Measurements from ENCODE around the gene TRIM8.
A peak's percentile ranks its signal among the peaks of the same experiment; 100 is the strongest.

The TRIM8 gene, protein sequence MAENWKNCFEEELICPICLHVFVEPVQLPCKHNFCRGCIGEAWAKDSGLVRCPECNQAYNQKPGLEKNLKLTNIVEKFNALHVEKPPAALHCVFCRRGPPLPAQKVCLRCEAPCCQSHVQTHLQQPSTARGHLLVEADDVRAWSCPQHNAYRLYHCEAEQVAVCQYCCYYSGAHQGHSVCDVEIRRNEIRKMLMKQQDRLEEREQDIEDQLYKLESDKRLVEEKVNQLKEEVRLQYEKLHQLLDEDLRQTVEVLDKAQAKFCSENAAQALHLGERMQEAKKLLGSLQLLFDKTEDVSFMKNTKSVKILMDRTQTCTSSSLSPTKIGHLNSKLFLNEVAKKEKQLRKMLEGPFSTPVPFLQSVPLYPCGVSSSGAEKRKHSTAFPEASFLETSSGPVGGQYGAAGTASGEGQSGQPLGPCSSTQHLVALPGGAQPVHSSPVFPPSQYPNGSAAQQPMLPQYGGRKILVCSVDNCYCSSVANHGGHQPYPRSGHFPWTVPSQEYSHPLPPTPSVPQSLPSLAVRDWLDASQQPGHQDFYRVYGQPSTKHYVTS

GRCh38 chr10:102644066-102644645 lies at the start of gene TRIM8:
TRIM8 (plus strand) TSS chr10:102644479; CDS start chr10:102644618, 139 bp downstream.
- no peak for DNase-seq

DNA sequence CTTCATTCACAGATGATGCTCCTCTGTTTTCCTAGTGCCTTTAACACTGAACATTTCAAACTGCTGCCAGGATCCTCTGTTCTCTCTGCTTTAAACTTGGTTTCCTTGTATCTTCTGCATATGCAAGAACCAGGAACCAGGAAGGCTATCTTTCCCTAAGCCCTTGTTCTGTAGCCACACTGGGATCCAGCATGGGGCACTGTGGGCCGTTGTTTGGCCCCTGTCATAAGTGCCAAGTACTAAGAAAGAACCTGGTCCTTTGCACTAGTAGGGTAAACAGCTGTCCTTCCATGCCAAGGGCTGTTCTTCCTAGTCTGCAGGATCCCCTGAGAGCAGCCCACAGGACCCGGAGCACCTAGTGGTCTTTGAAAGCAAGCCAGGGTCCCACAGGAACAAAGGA lies 49.0 kb upstream of the TRIM8 start:
- no peak for DNase-seq

DNA sequence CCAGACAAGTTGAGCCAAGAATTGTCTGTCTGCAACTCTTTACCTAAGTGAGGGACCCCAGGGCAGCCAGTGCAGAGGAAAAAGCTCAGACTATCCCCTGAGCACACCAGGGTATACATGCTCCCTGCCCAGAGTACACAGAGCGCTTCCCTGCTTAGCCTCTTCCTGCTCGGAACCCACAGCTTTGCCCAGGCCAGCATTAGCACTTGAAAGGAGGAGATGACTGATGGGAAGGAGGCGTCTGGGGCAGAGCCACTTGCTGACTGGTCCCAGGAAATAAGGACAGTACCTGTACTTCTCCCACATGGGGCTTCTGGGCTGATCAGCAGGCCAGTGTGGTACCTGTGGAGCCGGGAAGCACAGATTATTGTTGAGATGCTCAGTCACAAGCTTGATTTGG lies 48.4 kb upstream of the TRIM8 start:
- DNase-seq = no peak

DNA sequence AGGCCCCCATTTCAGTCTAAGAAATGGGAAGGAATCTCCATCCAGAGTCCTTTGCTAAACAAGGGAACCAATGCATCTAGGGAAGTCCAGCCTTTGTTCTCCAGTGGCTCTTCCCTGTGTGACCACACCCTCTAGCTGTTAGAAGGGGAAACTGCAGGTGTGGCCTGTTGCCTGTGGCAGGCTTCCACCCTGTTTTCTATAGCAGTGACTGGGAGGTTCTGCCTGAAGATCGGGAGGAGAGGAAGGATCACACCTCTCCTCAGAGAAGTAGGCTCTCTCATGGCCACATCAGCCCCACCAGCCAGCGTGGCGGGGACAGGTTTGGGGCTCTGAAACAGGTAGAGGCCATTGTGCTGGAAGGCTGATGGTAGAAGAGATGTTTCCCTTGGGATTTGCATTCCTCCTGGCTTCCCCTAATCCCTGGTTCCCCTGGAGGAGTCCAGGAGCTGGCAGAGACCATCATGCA lies 47.7 kb upstream of the TRIM8 start:
- DNase-seq = peak; percentile 19

DNA sequence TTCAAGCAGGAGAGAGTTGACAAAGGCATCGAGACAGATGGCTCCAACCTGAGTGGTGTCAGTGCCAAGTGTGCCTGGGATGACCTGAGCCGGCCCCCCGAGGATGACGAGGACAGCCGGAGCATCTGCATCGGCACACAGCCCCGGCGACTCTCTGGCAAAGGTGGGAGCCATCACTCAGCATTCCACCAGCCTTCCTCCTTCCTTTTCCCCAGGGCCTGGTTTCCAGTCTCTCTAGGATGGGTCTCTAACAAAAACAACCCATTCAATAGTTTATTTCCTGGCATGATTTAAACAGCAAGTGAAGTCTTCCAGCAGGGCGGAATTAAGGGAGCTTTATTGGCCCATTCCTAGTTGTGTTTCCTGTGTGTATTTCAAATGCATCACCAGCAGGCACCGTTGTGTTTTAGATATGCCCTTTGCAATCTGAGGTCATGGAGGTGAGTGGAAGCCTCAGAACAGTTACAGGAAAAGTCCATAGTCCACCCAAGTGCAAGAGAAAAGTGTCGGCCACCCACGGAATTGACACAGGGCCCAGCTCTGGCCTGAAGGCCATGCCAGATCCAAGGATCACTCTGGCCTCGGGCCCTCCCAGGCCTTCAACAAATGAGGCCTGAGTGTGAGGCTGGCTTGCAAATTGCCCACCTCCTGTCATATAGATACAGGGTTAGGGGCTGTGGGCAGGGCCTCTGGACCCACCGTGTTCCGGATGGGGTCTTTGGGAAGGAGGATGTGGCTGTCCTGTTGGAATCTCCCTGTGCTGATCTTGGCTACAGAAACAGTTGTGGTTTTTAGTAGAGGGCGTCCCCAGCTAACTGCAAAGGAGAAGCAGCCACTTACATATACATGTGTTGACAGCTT lies 46.9 kb upstream of the TRIM8 start:
- no peak for DNase-seq

- no peak for DNase-seq
These were observed 46.0 kb upstream of the TRIM8 start for GRCh38 chr10:102598243-102598642.

- DNase-seq = no peak
These were observed 44.5 kb upstream of the TRIM8 start for GRCh38 chr10:102599565-102600327.

- DNase-seq = no peak
These were observed 43.5 kb upstream of the TRIM8 start for GRCh38 chr10:102600816-102601215.

GRCh38 chr10:102601639-102602038 lies 42.6 kb upstream of the TRIM8 start:
- no peak for DNase-seq

DNA sequence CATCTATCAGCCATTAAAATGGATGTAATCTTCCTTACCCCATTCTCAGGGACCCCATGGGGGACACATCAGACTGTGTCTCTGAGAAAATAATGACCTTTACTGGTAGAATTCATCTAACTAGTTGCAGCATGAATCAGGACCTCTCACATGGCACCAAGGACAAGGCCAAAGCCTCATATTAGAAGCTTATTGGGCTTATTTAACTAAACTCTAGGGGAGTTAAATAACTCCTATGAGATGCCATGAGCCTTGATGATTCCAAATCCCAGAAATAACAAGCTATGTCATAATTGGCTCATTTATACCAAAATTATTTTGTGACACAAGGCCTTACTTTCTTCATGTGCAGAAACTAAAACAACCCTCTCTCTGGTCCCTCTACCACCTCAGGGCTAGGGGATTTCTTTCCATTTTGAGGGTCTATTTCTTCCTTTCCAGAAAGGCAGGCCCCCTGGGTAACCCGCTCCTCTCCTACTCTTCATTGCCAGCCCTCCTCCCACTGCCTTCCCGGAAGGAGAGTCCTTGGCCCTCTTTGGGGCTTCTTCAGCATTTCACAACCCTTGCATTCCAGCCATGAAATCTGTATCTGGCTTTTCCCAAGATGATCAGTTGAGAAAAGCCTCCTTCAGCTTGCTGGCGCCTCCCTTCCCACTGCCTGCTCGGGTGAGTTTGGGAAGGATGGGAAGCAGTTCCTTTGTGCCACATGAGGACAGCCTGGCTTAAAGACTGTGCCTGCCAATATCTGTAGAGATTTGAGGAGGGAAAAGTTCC lies 41.8 kb upstream of the TRIM8 start:
- DNase-seq = no peak

DNA sequence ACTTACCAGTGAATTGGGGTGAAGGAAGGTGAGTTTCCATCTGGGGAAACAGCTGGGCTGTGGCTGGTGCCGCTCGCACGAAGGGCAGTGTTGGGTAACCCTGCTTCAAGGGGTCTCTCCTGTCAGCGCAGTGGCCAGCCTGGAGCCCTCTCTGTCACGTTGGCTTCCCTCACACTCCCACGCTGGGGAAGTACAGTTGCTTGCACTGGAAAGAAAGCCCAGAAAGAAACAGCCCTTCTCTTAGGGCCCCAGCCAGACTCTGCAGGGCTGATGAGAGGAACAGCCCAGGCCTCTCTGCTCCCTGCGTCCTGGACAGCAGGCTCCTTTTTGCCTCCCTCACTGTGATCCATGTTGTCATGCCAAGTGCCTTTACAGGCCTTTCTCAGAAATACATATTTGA lies 40.3 kb upstream of the TRIM8 start:
- no peak for DNase-seq

- DNase-seq = no peak
These were observed 39.8 kb upstream of the TRIM8 start for GRCh38 chr10:102604439-102604841.

DNA sequence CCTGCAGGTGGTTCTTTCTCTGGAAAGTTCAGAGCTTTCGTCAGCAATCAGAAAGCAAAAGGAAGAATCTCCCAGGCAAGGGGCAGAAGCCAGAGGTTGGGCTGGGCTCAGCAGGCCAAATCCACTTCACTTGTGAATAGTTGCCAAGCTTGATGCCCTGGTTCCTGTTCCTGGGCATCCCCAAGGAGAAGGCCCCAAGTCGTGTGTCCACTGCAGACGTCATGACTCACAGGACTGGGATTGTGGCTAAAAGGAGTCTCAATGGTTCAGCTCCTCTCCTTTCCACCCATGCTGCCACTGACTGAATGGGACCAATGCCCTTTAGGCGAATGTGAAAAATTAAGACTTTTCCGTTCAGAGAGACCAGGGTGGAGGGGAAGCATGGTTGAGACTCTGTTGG lies 38.6 kb upstream of the TRIM8 start:
- no peak for DNase-seq

GRCh38 chr10:102608487-102608886 lies 35.8 kb upstream of the TRIM8 start:
- DNase-seq = no peak

- no peak for DNase-seq
These were observed 33.8 kb upstream of the TRIM8 start for GRCh38 chr10:102610441-102610887.

DNA sequence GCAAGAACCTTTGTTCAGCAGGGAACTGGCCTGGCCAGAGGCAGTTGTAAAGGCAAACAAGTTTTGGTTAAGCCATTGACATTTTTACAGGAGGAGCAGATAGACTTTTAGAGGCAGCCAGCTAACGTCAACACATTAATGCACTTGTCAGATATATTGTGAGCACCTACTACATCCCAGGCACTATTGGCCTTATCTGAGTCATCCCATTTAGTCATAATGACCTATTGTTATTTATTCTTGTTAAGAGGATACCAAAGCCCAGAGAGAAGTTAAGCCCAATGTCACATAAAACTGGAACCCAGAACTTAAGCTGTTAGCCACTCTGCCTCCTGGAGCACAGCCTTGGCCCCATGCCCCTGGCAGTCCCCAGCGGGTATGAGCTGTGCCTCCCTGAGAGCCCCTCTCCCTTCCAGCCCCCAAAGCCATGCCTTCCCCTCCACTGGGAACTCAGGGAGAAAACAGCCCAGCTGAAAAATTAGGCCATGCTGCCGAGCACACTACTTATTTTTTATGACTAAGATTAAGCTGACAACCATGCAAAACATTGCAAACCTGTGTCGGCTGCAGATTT lies 32.7 kb upstream of the TRIM8 start:
- no peak for DNase-seq

- no peak for DNase-seq
These were observed 31.4 kb upstream of the TRIM8 start for GRCh38 chr10:102612964-102613275.

DNA sequence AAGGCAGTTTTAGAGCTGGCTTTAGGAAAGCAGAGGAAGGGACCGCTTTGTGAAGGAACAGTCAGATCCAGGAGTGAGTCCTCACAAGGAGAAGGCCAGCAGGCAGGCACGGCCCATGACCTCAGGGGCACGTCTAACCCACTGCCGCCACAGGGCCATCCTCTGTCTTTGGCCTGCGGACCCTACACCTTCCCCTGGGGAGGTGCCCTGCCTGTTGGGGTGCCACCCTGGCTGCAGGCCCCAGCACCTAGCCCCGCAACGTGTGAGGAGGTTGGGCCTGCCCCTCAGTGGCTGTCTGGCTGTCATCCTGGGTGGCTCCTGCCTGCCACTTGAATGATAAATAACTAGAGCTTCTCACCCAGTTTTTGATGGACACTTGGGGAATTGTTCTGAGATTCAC lies 31.0 kb upstream of the TRIM8 start:
- no peak for DNase-seq

GRCh38 chr10:102613785-102614184 lies 30.5 kb upstream of the TRIM8 start:
- no peak for DNase-seq

GRCh38 chr10:102614888-102615287 lies 29.4 kb upstream of the TRIM8 start:
- no peak for DNase-seq

GRCh38 chr10:102615361-102615760 lies 28.9 kb upstream of the TRIM8 start:
- DNase-seq = no peak
